Pancreas (tissue), 10 donors: Measurements from ENCODE around the gene DZANK1. TPM values are rescaled to one million over a fixed set of nuclear protein-coding genes. Genes with fewer than 3 reads are reported as not detected.

Experiments used
- ATAC-seq, 4 donors: fragments of 200-7000 bp; cut with Tn5 transposase; one replicate each; pipeline versions ENCODE4 v1.8.0 to v1.9.1; 2020; ENCODE audit warnings: mild to moderate bottlenecking in 4 of 4, moderate library complexity in 4 of 4
- DNase-seq, 6 donors: peaks; one replicate each; pipeline ENCODE4 v3.0.0-alpha.2; 2020
- FAIRE-seq: peaks from 2 replicates; lab custom pipeline; 2012; peaks lifted over from hg19 to GRCh38; lab: Jason Lieb, UNC
- H3K27ac ChIP-seq, 4 donors: fragments of 200-600 bp; sonication (generic); 1 replicate in 3 of 4; 2 replicates in 1 of 4; pipeline versions ENCODE4 v1.5.0 to v1.8.0; 2020
- H3K27me3 ChIP-seq, 4 donors: fragments of 200-600 bp; one replicate each; pipeline ENCODE4 v1.8.0; 2021
- H3K36me3 ChIP-seq, 3 donors: fragments of 200-600 bp; sonication (generic) in 1 of 3; one replicate each; pipeline versions ENCODE4 v1.5.0 to v1.8.0; 2020 to 2021
- H3K4me1 ChIP-seq, 3 donors: fragments of 200-600 bp; one replicate each; pipeline ENCODE4 v1.8.0; 2021
- H3K4me3 ChIP-seq, 4 donors: fragments of 200-600 bp; sonication (generic) in 2 of 4; one replicate each; pipeline versions ENCODE4 v1.5.0 to v1.8.0; 2020 to 2021
- H3K9me3 ChIP-seq, 4 donors: fragments of 200-600 bp; one replicate each; pipeline ENCODE4 v1.8.0; 2021
- CTCF ChIP-seq, 4 donors: fragments of 200-600 bp; sonication (generic) in 3 of 4; IDR thresholded peaks; one replicate each; pipeline versions ENCODE4 v1.5.0 to v1.8.0; 2021; ENCODE audit warnings: antibody characterized with exemption in 4 of 4
- WGBS, 2 donors: extraction: QIAGEN DNeasy Blood & Tissue Kit; methylation state at CpG; one replicate each; pipeline ENCODE4 v1.1.7; 2013; 5-methylcytosine and 5-hydroxymethylcytosine counted together
- intact Hi-C, 3 donors: fragments of 100-400 bp; cut with DNase I; formaldehyde crosslinking; loops; one replicate each; pipeline versions ENCODE4 v1.11.1 to v1.14.2; 2022
- polyA plus RNA-seq, 2 donors: library from polyadenylated mRNA; stranded (reverse); fragments of 200-250 nt; gene quantifications; one replicate each; pipeline ENCODE4 v1.2.3, GENCODE V29; 2013
- total RNA-seq, 6 donors: library from RNA; stranded (reverse); fragmentation: NEBNext Ultra II Directional in 4 of 6; extraction: Animal tissue kit (Norgen Biotek cat#: 25700) in 4 of 6; gene quantifications; one replicate each; pipeline versions ENCODE4 v1.2.1 to v1.2.4, GENCODE V29; 2021 to 2023
- donor health status: healthy with polysubstance abuse.
- donor health status: DM: no; HTN: no; CAD: no; lungs with moderate emphysema.
- donor health status: DM: no; HTN: no; CAD: no.
- donor health status: control.
- donor health status: control.
- donor health status: Bipolar disorder and iron deficiency.
- donor health status: DM: yes; HTN: yes; CAD: no.
- donor health status: DM: no; HTN: no; CAD: no.
- donor health status: DM: no; HTN: no; CAD: no.
- donor health status: DM: yes; HTN: yes; CAD: no.

The DZANK1 gene
- total and polyA plus RNA-seq, 8 donors = 0.73 to 3.6 (median 1.0) TPM

- 69 to 84% methylated on average over 6 of the region's 6 CpGs for WGBS, 2 donors
- Histone ChIP-seq H3K27me3 (no peaks in the 10 kb centered on the region), H3K9me3 (no peaks in the 10 kb centered on the region), H3K27ac (no peak overlapping the region), H3K4me3 (no peak overlapping the region), H3K36me3 (no peaks in the 10 kb centered on the region), H3K4me1 (no peaks in the 10 kb centered on the region)
- intact Hi-C loops = no loop called here
- ATAC-seq = peak in 2 of 4 donors; percentile 29 to 38
- no peak for DNase-seq
- no peak for TF ChIP-seq CTCF (IDR thresholded peaks at IDR 0.05)
- FAIRE-seq = no peak
These were observed 54.5 kb downstream of the DZANK1 start for GRCh38 chr20:18412221-18412901.

GRCh38 chr20:18405826-18406225 lies 61.0 kb downstream of the DZANK1 start:
- Histone ChIP-seq H3K9me3 (no peaks in the 10 kb centered on the region), H3K4me3 (no peak overlapping the region), H3K36me3 (no peaks in the 10 kb centered on the region), H3K27me3 (no peaks in the 10 kb centered on the region), H3K4me1 (no peaks in the 10 kb centered on the region), H3K27ac (no peak overlapping the region)
- 83 to 85% methylated on average over 8 of the region's 8 CpGs for WGBS, 2 donors
- FAIRE-seq (no peak), ATAC-seq (no peak), DNase-seq (no peak)
- TF ChIP-seq CTCF (IDR thresholded peaks at IDR 0.05) = no peak
- intact Hi-C loops = no loop called here

- ATAC-seq (no peak), DNase-seq (no peak), FAIRE-seq (no peak)
- WGBS, 2 donors = 65 to 77% methylated on average over 2 of the region's 2 CpGs
- H3K4me3 ChIP-seq = no peak overlapping the region
- H3K4me1 ChIP-seq = no peaks in the 10 kb centered on the region
- no peaks in the 10 kb centered on the region for H3K9me3 ChIP-seq
- intact Hi-C loops = no loop called here
- H3K27me3 ChIP-seq = no peaks in the 10 kb centered on the region
- H3K36me3 ChIP-seq = no peaks in the 10 kb centered on the region
- no peak overlapping the region for H3K27ac ChIP-seq
- TF ChIP-seq CTCF (IDR thresholded peaks at IDR 0.05) = no peak
These were observed 62.7 kb downstream of the DZANK1 start for GRCh38 chr20:18404172-18404571.

- FAIRE-seq (no peak), DNase-seq (no peak), ATAC-seq (no peak)
- TF ChIP-seq CTCF (IDR thresholded peaks at IDR 0.05) = no peak
- Histone ChIP-seq H3K4me3 (no peak overlapping the region), H3K4me1 (no peaks in the 10 kb centered on the region), H3K9me3 (no peaks in the 10 kb centered on the region), H3K27ac (no peak overlapping the region), H3K27me3 (no peaks in the 10 kb centered on the region), H3K36me3 (no peaks in the 10 kb centered on the region)
- intact Hi-C loops = no loop called here
These were observed 63.6 kb downstream of the DZANK1 start for GRCh38 chr20:18403269-18403668.

GRCh38 chr20:18401305-18401704 lies 65.5 kb downstream of the DZANK1 start:
- H3K4me3 ChIP-seq = no peak overlapping the region
- ATAC-seq (no peak), FAIRE-seq (no peak), DNase-seq (no peak)
- WGBS, 2 donors = 93% methylated on average over 3 of the region's 3 CpGs
- intact Hi-C loops = no loop called here
- H3K27me3 ChIP-seq = no peaks in the 10 kb centered on the region
- no peaks in the 10 kb centered on the region for H3K36me3 ChIP-seq
- H3K27ac ChIP-seq = no peak overlapping the region
- no peaks in the 10 kb centered on the region for H3K9me3 ChIP-seq
- no peak for TF ChIP-seq CTCF (IDR thresholded peaks at IDR 0.05)
- H3K4me1 ChIP-seq = no peaks in the 10 kb centered on the region
